Renal pelvis (tissue), 12 donors: ENCODE results near the gene OR51M1. TPM values are rescaled to one million over a fixed set of nuclear protein-coding genes. Genes with fewer than 3 reads are reported as not detected.
"Not testable (repeated sequence)": the region's sequence is repeated elsewhere in the genome, so short reads cannot be mapped to it uniquely, and the experiment has no call there.

Experiments used
- DNase-seq: peaks from one replicate; pipeline ENCODE4 v3.0.0-alpha.2; 2013
- long read RNA-seq, 16 experiments: transcript quantifications; one replicate each; lab custom pipeline, GENCODE V29; 2026
- polyA plus RNA-seq, 3 donors: library from polyadenylated mRNA; unstranded; fragments of 120-200 nt; gene quantifications; one replicate each; pipeline ENCODE4 v1.2.1, GENCODE V29; 2013; ENCODE audit not compliant: insufficient read length in 3 of 3

The OR51M1 gene
- under 1 TPM in 2 of 3 donors, not detected in 1; 0.09 to 0.14 TPM for polyA plus RNA-seq
- long read RNA-seq, donor 1 = 0 reads
- long read RNA-seq, donor 2 = 0 reads
- long read RNA-seq, donor 3 = 0 reads
- long read RNA-seq, donor 4 = 0 reads
- long read RNA-seq, donor 5 = 0 reads
- long read RNA-seq, donor 6 = 0 reads
- long read RNA-seq, donor 7 = 0 reads
- long read RNA-seq, donor 8 = 0 reads
- long read RNA-seq, donor 9 = 0 reads
- long read RNA-seq, donor 10 = 0 reads
- long read RNA-seq, donor 11 = 0 reads
- long read RNA-seq, donor 12 = 0 reads
- long read RNA-seq, donor 13 = 0 reads
- long read RNA-seq, donor 14 = 0 reads
- long read RNA-seq, donor 15 = 0 reads
- long read RNA-seq, donor 16 = 0 reads

GRCh38 chr11:5383576-5383975, at the start of gene OR51M1:
Gene OR51M1 (plus strand): TSS chr11:5383812. CDS start chr11:5389399, 5,587 bp downstream.
- no peak for DNase-seq

DNA sequence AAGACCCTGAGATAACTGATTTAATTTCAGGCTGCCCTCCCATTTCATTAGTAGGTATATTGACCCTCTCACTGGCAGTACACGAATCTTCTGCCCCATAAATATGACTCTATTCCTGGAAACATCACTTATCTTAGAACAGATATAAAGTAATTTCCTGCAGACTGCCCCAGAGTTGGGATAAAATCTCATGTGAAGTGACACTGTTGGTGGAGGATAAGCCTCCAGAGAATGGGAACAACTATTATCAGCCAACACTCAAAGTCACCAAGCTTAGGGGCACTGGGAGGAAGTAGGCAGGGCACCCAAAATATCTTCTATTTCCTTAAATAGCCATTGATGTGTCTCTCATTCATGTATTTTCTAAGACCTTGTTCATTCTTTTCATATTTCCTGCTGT, 48.4 kb upstream of the OR51M1 start:
- DNase-seq = no peak

DNA sequence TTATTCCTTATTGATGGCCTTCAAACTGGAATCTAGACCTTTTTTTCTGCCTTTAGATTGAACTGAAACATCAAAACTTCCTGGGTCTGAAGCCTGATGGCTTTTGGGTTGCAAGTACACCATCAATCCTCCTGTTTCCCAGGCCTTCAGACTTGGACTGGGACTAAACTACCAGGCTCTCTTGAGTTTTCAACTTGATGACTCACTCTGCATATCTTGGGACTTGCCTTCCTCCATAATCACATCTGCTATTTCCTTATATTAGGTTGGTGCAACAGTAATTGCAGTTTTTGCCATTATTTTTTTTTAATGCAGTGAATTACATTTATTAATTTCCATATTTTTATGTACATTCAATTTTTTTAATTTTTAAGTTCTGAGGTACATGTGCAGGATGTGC, 47.3 kb upstream of the OR51M1 start:
- DNase-seq = no peak

GRCh38 chr11:5337253-5337652, 46.4 kb upstream of the OR51M1 start:
- DNase-seq = not testable (repeated sequence)

DNA sequence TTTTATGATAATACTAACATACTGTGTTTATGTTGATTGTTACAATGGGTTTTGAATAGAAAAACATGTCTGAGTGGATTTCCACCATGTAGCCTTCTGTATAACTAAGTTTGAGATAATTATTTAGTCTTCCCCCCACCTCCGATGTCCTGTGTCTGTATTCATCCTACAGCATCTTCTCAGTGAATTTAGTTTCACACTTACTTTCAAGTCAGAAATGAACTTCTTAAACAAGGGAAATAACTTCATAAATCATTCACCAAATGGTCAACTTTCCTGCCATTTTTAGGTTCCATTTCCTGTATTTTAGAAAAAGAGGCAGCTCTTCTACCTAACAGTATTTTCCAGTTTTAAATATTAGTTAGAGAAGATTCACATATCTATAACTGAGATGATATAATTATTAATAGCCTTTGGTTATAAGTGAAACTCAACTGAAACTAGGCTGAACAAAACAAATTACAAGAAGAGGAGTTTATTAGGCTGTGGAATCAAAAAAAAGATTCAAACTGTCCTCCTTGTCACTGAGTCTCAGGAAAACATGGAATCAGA, 43.8 kb upstream of the OR51M1 start:
- DNase-seq = no peak

GRCh38 chr11:5343474-5344335, 39.9 kb upstream of the OR51M1 start, which contains the start of gene OR51B5:
Gene OR51B5 (minus strand): TSS chr11:5343524. CDS start chr11:5343524, 0 bp downstream.
- DNase-seq = no peak

- DNase-seq = no peak
Observed at GRCh38 chr11:5345831-5346230, 37.8 kb upstream of the OR51M1 start.

DNA sequence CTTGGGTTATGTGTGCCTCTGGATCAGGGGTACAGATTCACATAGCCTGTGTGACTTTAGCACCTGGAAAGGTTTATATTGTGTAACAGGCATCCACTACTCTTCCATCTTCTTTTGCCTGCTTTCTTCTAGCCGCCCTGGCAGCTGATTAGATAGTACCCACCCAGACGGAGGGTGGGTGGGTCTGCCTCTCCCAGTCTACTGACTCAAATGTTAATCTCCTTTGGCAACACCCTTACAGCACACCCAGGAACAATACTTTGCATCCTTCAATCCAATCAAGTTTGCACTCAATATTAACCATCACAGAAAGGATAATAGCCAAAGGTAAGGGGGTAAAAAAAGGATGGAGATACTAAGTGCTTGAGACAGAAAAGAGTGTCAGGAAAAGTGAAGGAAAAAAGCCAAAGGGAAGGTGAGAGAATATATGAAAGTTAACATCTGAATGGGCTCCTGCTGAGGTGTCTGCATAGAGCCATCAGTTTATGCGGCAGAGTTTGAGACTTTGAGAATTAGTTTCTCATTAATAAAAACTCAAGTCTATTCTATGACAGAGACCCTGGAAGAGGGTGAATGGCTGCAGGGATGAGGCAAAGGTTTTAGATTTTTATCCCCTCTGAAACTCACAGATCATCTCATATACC, 34.9 kb upstream of the OR51M1 start:
- DNase-seq = no peak

GRCh38 chr11:5349550-5349949, 34.1 kb upstream of the OR51M1 start:
- DNase-seq = no peak

GRCh38 chr11:5351208-5351607, 32.4 kb upstream of the OR51M1 start, which contains the start of gene OR51B6:
Gene OR51B6 (plus strand): TSS chr11:5351508. CDS start chr11:5351508, 0 bp downstream.
- DNase-seq = no peak

DNA sequence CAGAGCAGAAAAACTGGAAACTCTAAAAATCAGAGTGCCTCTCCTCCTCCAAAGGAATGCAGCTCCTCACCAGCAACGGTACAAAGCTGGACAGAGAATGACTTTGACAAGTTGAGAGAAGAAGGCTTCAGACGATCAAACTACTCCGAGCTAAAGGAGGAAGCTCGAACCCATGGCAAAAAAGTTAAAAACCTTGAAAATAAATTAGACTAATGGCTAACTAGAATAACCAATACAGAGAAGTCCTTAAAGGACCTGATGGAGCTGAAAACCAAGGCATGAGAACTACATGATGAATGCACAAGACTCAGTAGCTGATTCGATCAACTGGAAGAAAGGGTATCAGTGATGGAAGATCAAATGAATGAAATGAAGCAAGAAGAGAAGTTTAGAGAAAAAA, 27.6 kb upstream of the OR51M1 start:
- not testable (repeated sequence) for DNase-seq

DNA sequence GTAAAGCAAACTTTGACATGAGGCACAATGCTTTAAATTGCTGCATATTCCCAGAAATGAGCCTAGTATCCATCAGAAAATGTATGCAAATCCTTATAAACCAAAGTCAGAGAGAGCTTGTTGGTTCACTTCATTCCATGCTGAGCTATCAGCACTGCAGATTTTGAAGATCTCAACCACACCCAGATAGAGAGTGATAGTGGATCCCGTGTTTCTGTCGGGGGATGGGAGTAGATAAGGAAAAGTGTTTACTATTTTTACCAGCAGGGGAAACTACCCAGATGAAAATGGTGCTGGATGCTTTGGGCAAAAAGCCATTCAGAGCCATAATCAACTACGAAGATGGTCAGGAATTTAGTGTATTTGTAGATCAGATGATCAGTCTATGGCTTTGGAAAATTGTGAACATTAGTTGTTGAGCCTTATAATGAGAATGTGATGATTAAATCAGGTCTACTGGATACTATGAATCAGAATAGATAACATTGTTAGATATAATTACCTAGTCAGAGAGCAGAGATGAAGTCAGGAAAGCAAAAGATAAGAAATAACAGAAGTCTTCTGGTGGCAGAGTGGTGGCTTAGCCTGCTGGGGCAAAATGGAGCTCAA, 21.5 kb upstream of the OR51M1 start:
- DNase-seq = no peak

- no peak for DNase-seq
Observed at GRCh38 chr11:5363679-5364078, 19.9 kb upstream of the OR51M1 start.

- DNase-seq = no peak
Observed at GRCh38 chr11:5364214-5364613, 19.4 kb upstream of the OR51M1 start.

GRCh38 chr11:5366365-5366764, 17.2 kb upstream of the OR51M1 start:
- not testable (repeated sequence) for DNase-seq

DNA sequence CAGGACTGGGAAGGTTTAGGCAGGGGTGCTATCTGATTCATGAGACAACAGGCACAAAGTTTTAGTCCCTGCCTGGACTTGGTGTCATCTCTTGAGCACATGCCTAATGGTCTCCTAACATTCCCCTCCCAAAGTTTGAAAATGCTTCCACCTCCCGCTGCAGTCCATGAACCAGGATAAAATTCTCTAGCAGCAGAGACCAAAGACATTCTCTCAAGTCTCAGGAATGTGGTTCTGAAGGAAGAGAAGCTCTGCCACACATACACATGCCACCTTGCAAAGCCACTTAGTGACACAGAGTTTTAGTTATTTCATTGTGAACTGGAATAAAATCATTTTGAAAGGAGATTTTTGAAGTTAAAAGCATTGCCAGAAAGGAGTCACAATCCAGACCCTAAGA, 16.8 kb upstream of the OR51M1 start:
- DNase-seq = no peak

GRCh38 chr11:5367448-5368074, 16.1 kb upstream of the OR51M1 start:
- no peak for DNase-seq

DNA sequence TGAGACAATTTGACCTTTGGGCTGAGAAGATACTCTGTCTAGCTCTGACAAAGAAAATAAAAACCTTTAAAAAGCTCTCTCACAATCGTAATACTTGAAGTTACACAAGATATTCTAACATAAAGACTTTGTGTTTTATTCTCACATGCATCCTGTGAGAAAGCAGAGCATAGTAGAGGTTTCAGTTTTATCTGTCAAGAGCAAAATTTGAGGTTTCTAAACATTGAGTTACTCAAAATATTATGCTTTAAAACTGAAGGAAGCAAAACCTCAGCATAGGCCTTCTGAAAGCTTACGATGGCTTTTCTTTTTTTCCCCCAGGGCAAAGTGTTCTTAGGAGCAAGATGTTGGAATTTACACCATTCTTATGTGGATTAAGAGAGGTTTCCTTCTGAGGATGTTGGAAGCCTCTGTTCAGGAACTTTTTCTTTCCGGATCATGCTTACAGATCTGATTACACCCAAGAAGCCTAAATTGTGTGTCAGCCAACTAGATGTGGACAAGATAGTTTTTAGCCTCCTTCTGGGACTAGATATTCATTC, 15.0 kb upstream of the OR51M1 start:
- DNase-seq = no peak

DNA sequence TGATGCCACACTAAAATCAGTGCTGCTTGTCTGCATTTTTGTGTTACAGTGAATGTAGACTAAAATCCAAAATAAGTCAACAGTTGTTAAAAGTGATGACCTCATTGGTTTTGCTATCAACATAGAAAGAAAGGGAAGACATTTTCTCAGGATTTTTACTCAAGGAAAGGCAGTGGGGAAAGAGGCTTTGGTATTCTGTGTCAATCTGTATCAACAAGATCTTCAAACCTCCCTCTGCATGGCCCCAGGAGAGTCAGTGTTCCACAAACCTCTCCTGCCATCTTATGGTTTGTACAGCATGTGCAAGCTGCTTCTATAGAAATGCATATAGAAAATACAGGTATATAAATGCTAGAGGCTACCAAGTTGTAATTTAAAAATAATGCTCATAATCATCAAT, 13.8 kb upstream of the OR51M1 start:
- DNase-seq = no peak

DNA sequence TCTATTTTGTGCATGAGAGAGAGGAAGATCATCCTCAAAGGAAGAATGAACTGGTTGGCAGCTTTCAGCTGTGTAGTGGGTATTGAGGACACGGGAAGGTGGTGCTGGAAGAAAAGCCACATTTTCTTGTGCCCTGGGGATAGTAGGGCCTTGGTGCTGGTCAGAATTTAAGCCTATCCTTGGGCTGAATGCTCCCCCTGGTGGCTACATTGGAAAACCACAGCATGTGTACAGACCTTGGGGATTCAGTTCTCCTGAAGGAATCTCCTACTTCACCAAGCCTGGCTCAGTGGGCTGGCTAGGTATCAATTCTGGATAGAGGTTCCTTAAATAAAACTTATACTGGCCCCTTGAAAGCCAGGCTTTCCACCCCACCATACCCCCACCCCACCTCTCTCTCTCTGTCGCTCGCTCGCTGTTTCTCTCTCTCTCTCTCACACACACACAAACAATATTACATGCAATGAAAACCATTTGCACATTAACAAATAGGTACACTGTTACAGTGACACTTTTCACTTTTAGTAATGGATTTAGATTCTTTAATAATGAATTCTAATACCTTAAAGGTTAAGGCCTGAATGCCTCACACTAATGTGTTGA, 2.8 kb upstream of the OR51M1 start:
- DNase-seq = peak; percentile 33
